Parathyroid adenoma (tissue), 2 donors: ENCODE measurements around the gene CD300LG.
"Not testable (repeated sequence)": the region's sequence is repeated elsewhere in the genome, so short reads cannot be mapped to it uniquely, and the experiment has no call there.

Source experiments
- H2AFZ ChIP-seq: fragments of 300-600 bp; sonication (generic); one replicate; pipeline ENCODE4 v1.7.0; 2017; ENCODE audit warnings: antibody characterized with exemption, mild to moderate bottlenecking
- H3K27ac ChIP-seq: fragments of 300-600 bp; sonication (generic); one replicate; pipeline ENCODE4 v1.7.0; 2017
- H3K27me3 ChIP-seq: fragments of 300-600 bp; sonication (generic); one replicate; pipeline ENCODE4 v1.7.0; 2017; ENCODE audit warnings: low read length; ENCODE audit not compliant: control insufficient read depth, insufficient read depth
- H3K36me3 ChIP-seq: fragments of 300-600 bp; sonication (generic); one replicate; pipeline ENCODE4 v1.7.0; 2017; ENCODE audit warnings: low read length; ENCODE audit not compliant: control insufficient read depth, insufficient read depth
- H3K4me1 ChIP-seq: fragments of 300-600 bp; sonication (generic); one replicate; pipeline ENCODE4 v1.7.0; 2017; ENCODE audit warnings: control low read depth
- H3K4me2 ChIP-seq: fragments of 300-600 bp; sonication (generic); one replicate; pipeline ENCODE4 v1.7.0; 2017; ENCODE audit warnings: low read length
- H3K4me3 ChIP-seq: fragments of 300-600 bp; sonication (generic); one replicate; pipeline ENCODE4 v1.7.0; 2017; ENCODE audit warnings: low read depth, low read length
- H3K79me2 ChIP-seq: fragments of 300-600 bp; sonication (generic); one replicate; pipeline ENCODE4 v1.7.0; 2017; ENCODE audit warnings: control low read depth
- H3K9ac ChIP-seq: fragments of 300-600 bp; sonication (generic); one replicate; pipeline ENCODE4 v1.7.0; 2017; ENCODE audit warnings: mild to moderate bottlenecking
- H3K9me3 ChIP-seq: fragments of 300-600 bp; sonication (generic); one replicate; pipeline ENCODE4 v1.7.0; 2017; ENCODE audit warnings: low read length; ENCODE audit not compliant: control insufficient read depth
- CTCF ChIP-seq: fragments of 300-600 bp; sonication (generic); IDR thresholded peaks from one replicate; pipeline ENCODE4 v1.7.0; 2017; ENCODE audit warnings: antibody characterized with exemption, mild to moderate bottlenecking
- donor health status: primary hyperparathyroidism.

CD300LG gene

DNA sequence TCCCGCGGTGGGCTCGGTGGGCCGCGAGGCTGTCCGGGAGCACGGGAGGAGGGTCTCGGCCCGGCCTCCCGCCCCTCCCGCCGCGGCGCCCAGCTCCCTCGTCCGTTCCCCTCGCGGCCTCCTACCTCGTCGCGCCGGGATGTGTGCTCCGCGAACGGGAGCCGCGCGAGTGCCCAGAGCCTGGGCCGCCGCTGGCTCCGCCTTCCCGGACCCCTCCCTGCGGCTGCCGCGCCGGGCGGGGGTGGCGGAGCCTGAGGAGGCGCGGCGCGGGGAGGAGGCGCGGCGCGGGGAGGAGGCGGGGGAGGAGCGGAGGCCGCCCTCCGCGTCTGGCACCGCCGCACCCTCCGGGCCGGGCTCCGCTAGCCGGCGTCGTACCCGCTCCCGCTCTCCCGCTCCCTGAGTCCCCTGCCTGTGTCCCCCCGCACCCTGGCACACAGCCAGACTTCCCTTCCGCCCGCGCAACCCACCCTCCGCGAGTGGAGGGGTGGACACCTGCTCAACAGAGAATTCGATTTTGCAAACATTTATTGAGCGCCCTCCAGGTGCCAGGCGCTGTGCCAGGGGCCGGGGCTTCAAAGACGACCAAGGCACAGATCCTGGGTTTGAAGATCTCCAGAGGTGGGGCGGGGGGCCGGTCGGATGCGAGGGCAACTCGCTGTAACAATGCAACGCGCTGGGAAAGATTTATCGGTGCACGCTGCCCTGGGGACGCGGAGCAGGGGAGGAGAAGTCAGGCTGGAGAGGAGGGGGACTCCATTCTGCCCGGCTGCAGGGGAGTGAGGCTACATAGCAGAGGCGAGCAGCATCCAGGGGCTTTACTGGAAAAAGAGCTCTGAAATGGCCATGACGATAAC lies 13.8 kb upstream of the CD300LG start, which contains the start of gene MPP3:
TSS of gene MPP3 (minus strand) at position 171 of the 854 bp plus-strand sequence. CDS start 1,240 bp downstream, outside the sequence.
- Histone ChIP-seq H3K27ac (no peak within 1 kb of the TSS), H3K79me2 (no peaks in the 10 kb centered on the region), H3K9ac (peak within 1 kb of the TSS; percentile 46), H3K4me1 (peaks cover 7% of the 10 kb centered on the region), H3K27me3 (no peaks in the 10 kb centered on the region), H3K4me3 (peak within 1 kb of the TSS; percentile 44), H2AFZ (peak within 1 kb of the TSS; percentile 97), H3K9me3 (no peaks in the 10 kb centered on the region), H3K36me3 (no peaks in the 10 kb centered on the region), H3K4me2 (peak within 1 kb of the TSS; percentile 68)
- TF ChIP-seq CTCF, result no peak

DNA sequence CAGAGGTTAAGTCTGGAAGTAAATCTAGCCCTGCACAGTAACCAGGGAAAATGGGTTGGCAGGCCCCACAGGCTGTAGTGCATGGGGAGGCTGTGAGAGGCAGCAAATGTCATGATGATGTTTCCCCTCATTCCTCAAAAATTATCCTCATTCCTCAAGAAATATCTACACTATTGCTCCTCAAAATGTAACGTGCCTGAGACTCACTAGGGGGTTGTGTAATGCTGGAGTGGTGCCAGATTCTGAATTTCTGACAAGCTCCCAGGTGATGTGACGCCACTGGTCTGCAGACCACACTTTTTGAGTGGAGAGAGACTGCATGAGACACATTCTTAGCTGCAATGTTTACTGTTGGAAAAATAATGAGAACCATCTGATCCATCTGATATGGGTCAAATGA lies 12.9 kb upstream of the CD300LG start:
- Histone ChIP-seq H3K9me3 (no peaks in the 10 kb centered on the region), H3K36me3 (no peaks in the 10 kb centered on the region), H3K27ac (no peak overlapping the region), H2AFZ (no peak overlapping the region), H3K9ac (no peak overlapping the region), H3K4me3 (no peak overlapping the region), H3K79me2 (no peaks in the 10 kb centered on the region), H3K4me1 (peaks cover 7% of the 10 kb centered on the region), H3K4me2 (no peak overlapping the region), H3K27me3 (no peaks in the 10 kb centered on the region)
- no peak for TF ChIP-seq CTCF

- H3K9ac ChIP-seq, result no peak overlapping the region
- no peaks in the 10 kb centered on the region for H3K4me1 ChIP-seq
- no peak for TF ChIP-seq CTCF
- H2AFZ ChIP-seq, result no peak overlapping the region
- no peaks in the 10 kb centered on the region for H3K79me2 ChIP-seq
- no peak overlapping the region for H3K4me3 ChIP-seq
- H3K27me3 ChIP-seq, result no peaks in the 10 kb centered on the region
- H3K9me3 ChIP-seq, result no peaks in the 10 kb centered on the region
- peak overlapping the region; percentile 38 for H3K4me2 ChIP-seq
- no peak overlapping the region for H3K27ac ChIP-seq
- H3K36me3 ChIP-seq, result no peaks in the 10 kb centered on the region
These were observed 7.3 kb upstream of the CD300LG start for GRCh38 chr17:43839670-43840108.

- H3K9ac ChIP-seq, result no peak overlapping the region
- TF ChIP-seq CTCF, result no peak
These were observed 6.2 kb upstream of the CD300LG start for GRCh38 chr17:43840814-43841213.

DNA sequence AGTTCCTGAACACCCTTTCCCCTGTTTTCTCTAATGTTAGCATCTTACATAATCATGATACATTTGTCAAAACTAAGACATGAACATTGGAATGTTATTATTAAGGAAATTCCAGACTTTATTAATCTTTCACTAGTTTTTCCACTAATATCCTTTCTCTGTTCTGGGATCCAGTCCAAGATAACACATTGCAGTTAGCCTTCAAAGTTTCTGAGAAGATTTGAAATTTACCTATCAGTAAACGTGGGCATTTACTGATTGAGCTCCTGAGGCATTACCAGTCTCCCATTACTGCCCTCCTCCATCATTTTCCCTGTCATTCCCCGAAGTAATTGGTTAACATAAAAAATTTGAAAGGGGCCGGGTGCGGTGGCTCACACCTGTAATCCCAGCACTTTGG lies 5.7 kb upstream of the CD300LG start:
- Histone ChIP-seq H3K9me3 (no peaks in the 10 kb centered on the region), H3K27ac (no peak overlapping the region), H3K27me3 (no peaks in the 10 kb centered on the region), H3K4me1 (no peaks in the 10 kb centered on the region), H3K4me3 (no peak overlapping the region), H3K79me2 (no peaks in the 10 kb centered on the region), H3K4me2 (no peak overlapping the region), H3K9ac (no peak overlapping the region), H3K36me3 (no peaks in the 10 kb centered on the region), H2AFZ (no peak overlapping the region)
- TF ChIP-seq CTCF, result no peak

More at GRCh38 chr17:43840814-43841213, 6.2 kb upstream of the CD300LG start:
- H3K27me3 ChIP-seq, result no peaks in the 10 kb centered on the region
- no peaks in the 10 kb centered on the region for H3K79me2 ChIP-seq
- no peaks in the 10 kb centered on the region for H3K4me1 ChIP-seq
- H3K27ac ChIP-seq, result no peak overlapping the region
- H3K9me3 ChIP-seq, result no peaks in the 10 kb centered on the region
- H2AFZ ChIP-seq, result no peak overlapping the region
- no peak overlapping the region for H3K4me2 ChIP-seq
- no peaks in the 10 kb centered on the region for H3K36me3 ChIP-seq
- H3K4me3 ChIP-seq, result no peak overlapping the region

DNA sequence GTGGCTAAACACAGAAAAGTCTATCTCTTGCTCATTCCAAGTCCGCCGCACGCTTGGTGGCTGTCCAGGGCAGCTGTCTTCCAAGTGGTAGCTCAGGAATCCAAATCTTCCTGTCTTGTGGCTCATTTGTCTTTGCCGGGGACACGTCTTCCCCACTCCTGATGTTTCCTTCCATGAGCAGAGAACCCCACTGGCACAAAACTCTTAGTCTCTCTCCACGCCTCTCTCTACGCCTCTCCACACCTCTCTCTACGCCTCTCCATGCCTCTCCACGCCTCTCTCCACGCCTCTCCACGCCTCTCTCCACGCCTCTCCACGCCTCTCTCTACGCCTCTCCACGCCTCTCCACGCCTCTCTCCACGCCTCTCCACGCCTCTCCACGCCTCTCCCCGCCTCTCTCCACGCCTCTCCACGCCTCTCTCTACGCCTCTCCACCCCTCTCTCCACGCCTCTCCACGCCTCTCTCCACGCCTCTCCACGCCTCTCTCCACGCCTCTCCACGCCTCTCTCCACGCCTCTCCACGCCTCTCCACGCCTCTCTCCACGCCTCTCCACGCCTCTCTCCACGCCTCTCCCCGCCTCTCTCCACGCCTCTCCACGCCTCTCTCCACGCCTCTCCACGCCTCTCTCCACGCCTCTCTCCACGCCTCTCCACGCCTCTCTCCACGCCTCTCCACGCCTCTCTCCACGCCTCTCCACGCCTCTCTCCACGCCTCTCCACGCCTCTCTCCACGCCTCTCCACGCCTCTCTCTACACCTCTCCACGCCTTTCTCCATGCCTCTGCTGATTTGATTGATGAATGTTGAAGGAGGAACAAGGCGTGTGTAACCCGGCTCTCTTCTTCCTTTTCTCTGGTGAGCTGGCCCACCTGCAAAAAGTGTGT lies 4.6 kb upstream of the CD300LG start:
- not testable (repeated sequence) for H3K4me2 ChIP-seq, H3K9ac ChIP-seq, H3K27me3 ChIP-seq, H3K9me3 ChIP-seq, H3K27ac ChIP-seq, H3K79me2 ChIP-seq, H3K4me3 ChIP-seq, H3K4me1 ChIP-seq, H3K36me3 ChIP-seq
- peak overlapping the region; percentile 24 for H2AFZ ChIP-seq
